Measurements from ENCODE around the gene RALGPS1.

RALGPS1 gene

GRCh38 chr9:127267793-127268525 is 353.4 kb downstream of the RALGPS1 start:
- no peak for DNase-seq

GRCh38 chr9:127269449-127269848 is 354.9 kb downstream of the RALGPS1 start:
- no peak for DNase-seq

Data from EL (cell line).